Measurements from ENCODE around the gene COL18A1.

Gene COL18A1

DNA sequence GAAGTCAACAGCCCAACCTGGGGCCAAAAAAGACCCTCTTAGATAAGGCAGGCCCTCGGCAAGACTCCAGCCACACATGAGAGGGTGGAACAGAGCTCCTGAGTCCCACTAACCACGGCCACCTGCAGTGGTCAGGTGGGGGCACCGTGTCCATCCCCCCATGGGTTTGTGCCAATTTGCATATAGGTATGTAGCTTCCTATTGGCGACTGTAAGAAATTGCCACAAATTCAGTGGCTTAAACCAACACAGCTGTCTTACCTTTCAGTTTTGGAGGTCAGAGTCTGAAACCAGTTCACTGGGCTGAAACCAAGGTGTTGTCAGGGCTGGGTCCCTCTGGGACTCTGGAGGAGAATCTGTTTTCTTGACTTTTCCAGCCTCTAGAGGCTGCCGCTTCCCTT lies 59.3 kb downstream of the COL18A1 start:
- ChIA-PET POLR2A (no interaction called here), CTCF (interaction anchor here (1.0 kb wide), 1 partner anchor 327 kb away, joined by 4 read pairs; no protein-coding TSS in a partner anchor)
- DNase-seq (ENCODE audit: extremely low spot score) = no peak
- TF ChIP-seq, protein P1, sequence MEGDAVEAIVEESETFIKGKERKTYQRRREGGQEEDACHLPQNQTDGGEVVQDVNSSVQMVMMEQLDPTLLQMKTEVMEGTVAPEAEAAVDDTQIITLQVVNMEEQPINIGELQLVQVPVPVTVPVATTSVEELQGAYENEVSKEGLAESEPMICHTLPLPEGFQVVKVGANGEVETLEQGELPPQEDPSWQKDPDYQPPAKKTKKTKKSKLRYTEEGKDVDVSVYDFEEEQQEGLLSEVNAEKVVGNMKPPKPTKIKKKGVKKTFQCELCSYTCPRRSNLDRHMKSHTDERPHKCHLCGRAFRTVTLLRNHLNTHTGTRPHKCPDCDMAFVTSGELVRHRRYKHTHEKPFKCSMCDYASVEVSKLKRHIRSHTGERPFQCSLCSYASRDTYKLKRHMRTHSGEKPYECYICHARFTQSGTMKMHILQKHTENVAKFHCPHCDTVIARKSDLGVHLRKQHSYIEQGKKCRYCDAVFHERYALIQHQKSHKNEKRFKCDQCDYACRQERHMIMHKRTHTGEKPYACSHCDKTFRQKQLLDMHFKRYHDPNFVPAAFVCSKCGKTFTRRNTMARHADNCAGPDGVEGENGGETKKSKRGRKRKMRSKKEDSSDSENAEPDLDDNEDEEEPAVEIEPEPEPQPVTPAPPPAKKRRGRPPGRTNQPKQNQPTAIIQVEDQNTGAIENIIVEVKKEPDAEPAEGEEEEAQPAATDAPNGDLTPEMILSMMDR (IDR thresholded peaks at IDR 0.05; ENCODE audit: control extremely low read depth, extremely low read depth, low read depth, missing control alignments) = no peak

DNA sequence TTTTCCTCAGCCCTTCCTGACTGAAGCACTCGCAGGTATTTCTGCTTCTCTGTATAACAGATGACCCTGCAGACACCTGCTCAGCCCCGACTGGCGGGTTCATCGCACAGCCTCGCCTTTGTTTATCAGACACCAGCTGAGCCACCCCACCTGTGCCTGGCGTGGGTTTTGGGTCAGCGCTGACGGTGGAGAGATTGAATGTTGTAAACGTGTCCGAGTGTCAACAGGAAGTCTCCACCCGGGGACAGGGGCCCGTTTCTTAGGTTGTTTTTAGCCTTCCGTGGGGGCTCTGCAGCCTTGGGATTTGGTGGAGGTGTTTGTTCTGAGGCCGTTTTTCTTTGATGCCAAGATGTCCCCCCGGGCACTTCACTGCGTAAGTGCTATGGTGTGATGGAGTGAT lies 60.1 kb downstream of the COL18A1 start:
- ChIA-PET CTCF (no interaction called here), POLR2A (no interaction called here)
- TF ChIP-seq, protein P1 (IDR thresholded peaks at IDR 0.05; ENCODE audit: control extremely low read depth, extremely low read depth, low read depth, missing control alignments) = no peak
- DNase-seq (ENCODE audit: extremely low spot score) = no peak

DNA sequence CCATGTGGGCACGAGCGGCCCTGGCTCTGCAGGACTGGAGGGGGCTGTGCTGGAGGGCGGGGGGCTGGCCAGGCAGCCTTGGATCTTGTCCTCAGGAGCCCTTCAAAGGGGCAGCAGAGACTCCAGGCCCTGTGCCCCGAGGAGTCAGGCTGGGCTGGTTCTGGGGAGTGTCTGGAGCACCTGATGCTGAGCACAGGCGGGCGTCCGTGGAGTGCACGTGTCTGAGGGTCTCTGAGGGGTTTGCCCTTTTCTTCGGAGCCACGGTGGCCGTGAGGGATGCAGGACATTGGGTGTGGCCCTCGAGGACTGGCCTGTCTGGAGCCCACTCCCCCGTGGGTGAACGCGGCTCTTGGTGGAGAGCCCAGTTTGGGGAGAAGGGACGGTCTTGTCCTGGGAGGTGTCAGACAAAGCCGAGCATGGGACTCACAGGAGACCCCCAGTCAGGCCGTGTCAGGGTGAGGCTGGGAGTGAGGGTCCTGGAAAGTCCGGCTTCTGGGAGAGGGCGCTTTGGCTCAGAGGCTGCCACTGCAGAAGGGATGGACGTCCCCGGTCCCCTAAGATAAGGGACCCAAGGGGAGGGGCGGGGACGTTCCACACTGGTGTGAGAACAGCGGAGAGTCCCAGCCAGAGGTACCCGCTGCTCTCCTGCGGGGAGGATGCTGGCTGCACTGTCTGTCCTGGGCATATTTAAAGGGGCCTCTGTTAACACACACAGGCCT lies 60.8 kb downstream of the COL18A1 start:
- POLR2A ChIA-PET = no interaction called here
- TF ChIP-seq, protein P1 (IDR thresholded peaks at IDR 0.05; ENCODE audit: control extremely low read depth, extremely low read depth, low read depth, missing control alignments) = no peak
- DNase-seq (ENCODE audit: extremely low spot score) = no peak
- CTCF ChIA-PET = no interaction called here

DNA sequence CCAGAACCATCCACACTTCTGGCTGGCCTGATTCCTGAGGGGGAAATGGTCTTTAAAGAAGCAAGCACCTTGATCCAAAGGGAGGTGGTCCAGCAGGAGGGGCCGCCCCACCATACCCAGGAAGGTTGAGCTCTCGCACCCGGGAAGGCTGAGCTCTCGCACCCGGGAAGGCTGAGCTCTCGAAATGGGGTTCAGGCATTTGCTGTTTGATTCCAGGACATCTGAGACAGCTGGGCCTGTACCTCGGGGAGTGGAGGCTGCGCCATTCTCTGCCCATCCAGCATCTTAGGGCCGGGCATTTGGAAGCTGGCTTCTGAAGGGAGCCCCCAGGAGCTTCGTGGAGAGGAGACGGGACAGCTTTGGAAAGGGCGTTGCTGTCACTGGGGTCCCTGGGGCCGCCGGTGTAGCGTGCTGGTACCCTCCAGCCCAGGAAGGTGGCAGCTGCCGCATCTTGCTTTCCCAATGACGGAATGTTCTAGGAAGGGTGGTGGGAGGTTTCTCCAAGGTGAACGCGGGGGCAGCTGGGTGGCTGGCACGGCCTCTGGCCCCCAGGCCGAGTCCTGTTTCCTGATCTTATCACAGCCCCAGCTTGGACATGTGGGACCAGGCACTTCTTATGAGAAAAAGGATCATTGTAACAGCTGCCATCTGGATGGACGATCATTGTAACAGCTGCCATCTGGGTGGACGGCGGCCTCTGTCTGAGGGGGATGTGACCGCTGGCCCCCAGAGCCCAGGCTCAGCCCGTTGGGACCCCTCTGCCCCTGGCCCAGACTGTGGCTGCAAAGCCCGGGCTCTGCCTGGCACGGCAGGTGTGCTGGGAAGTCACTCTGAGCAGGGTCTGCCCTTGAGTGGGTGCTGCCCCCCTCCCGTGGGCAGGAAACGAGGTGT lies 61.6 kb downstream of the COL18A1 start:
- ChIA-PET CTCF (no interaction called here), POLR2A (no interaction called here)
- no peak for DNase-seq (ENCODE audit: extremely low spot score)
- TF ChIP-seq, protein P1 (IDR thresholded peaks at IDR 0.05; ENCODE audit: control extremely low read depth, extremely low read depth, low read depth, missing control alignments) = no peak

DNA sequence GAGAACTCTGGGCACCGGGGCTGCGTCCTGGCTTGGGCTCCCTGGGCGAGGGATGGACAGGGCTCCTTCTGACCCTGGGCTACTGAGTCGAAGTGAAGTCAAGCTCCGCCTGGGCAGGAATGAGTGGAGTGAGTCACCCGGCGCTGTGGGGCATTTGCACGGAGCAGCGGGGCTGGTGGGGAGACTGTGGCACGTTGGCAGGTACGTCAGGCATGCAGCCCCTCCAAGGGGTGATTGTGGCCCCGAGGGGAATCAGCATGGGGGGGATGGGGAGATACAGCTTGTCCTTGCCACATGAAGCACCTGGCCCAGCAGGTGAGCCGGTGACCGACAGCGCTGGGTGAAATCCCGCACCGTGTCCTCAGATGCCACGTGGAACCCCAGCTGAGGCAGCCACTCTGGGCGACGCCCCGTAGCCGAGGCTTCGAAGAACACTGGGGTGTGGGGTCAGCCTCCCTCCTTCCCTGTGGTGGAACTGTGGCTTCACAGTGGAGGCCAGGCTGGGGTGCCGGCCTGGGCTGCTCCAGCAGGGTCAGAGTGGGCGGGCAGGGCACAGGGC lies 62.3 kb downstream of the COL18A1 start:
- ChIA-PET CTCF (interaction anchor here (1.5 kb wide), 1 partner anchor 11 kb away, joined by 5 read pairs; no protein-coding TSS in a partner anchor), POLR2A (no interaction called here)
- no peak for DNase-seq (ENCODE audit: extremely low spot score)
- TF ChIP-seq, protein P1 (IDR thresholded peaks at IDR 0.05; ENCODE audit: control extremely low read depth, extremely low read depth, low read depth, missing control alignments) = no peak

Measured in GM10248 (cell line).